H54 (cell line): Measurements from ENCODE around the gene DYNLT3.

Experiments used
- DNase-seq: peaks from one replicate; pipeline ENCODE4 v3.0.0; 2011; ENCODE audit warnings: low spot score, mixed read lengths; ENCODE audit not compliant: insufficient read length
- FAIRE-seq: peaks from 3 replicates; lab custom pipeline; 2011; peaks lifted over from hg19 to GRCh38; lab: Jason Lieb, UNC
- POLR2A ChIP-seq: IDR thresholded peaks from 2 replicates; pipeline ENCODE4 v1.6.1; 2011; ENCODE audit warnings: low read depth, mild to moderate bottlenecking, low read length

DYNLT3 gene

DNA sequence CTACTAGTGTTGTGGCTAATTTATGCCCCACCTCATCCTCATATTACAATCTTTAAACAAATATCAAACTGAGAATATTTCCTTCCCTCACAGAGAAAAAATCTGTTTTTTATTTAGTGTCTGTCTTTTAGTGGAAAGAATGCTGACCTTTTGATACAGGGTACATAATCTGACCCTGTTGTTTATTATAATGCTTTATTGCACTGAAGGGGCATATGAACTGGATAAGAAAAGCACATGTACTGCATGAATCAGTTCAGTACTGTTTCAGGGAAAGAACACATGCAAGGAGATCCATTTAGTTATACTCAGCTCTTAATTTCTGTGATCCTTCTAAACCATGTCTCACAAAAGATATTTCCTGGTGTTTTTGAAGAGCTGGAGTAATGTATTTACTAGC is 15.5 kb upstream of the DYNLT3 start:
- no peak for TF ChIP-seq POLR2A
- FAIRE-seq: no peak
- DNase-seq: no peak

DNA sequence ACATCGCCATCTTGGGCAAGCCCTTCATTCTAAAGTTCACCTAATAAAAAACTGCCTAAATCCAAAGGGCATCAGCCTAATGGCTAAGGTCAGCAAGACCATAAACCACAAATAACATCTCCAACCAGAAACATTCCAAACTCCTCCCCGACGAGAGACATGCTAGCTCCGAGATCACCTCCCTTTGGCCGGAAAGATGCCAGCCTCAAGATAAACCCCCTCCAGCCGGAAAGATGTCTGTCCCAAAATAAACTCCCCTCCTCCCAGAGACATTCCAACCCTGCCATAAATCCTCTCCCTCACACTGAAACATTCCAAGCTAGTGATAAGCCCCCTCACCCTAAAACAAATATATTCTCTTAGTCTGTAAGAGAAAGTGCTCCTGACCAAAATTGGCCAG is 13.3 kb upstream of the DYNLT3 start:
- FAIRE-seq: no peak
- TF ChIP-seq POLR2A: no peak
- DNase-seq: no peak

GRCh38 chrX:37854748-37855147 is 7.4 kb upstream of the DYNLT3 start:
- no peak for FAIRE-seq
- DNase-seq: no peak
- TF ChIP-seq POLR2A: no peak

GRCh38 chrX:37854148-37854547 is 6.8 kb upstream of the DYNLT3 start:
- TF ChIP-seq POLR2A: no peak
- FAIRE-seq: no peak
- DNase-seq: no peak

DNA sequence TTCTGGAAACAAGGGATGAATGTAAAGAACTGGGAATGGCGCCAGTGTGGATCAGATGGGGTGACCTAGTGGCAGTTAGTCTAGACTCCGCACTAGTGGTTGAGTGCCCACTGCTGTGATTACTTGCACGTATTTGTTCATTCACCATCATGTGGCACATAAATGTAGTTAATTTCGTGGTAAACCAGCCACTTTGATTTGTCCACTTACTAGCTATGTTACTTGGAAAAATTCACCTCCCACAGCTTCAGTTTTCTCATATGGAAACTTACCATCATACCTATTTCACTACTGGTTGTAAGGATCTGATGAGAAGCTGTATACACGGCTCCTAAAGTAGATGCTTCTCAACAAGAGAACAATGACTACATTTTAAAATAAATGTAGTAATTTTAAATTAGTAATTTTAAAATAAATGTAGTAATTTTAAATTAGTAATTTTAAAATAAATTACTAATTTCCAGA is 394 bp upstream of the DYNLT3 start:
- DNase-seq (no peak), FAIRE-seq (no peak)
- no peak for TF ChIP-seq POLR2A

- TF ChIP-seq POLR2A: no peak
- DNase-seq (no peak), FAIRE-seq (no peak)
Measured at GRCh38 chrX:37846558-37846933, 825 bp downstream of the DYNLT3 start.

- no peak for FAIRE-seq
- no peak for TF ChIP-seq POLR2A
- no peak for DNase-seq
Measured at GRCh38 chrX:37846141-37846540, 1.2 kb downstream of the DYNLT3 start.

DNA sequence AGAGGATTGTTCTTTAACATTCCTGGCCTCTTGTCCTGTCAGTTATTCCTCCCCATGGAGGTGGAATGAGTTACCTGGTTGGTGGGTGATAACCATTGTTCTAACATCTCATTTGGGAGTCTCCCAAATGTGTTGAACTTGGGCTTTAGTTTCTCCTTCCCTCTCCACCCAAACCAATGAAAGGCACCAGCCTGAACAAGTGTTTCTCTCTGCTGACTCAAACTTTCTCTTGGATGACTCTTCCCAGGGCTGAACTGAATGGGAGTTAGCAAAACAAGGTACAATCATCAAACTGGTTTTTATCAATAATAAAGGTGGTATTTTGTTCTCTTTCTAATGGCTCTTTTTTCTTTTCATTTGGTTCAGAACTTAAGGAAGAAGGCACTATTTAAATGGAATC is 2.7 kb downstream of the DYNLT3 start:
- no peak for FAIRE-seq
- TF ChIP-seq POLR2A: no peak
- no peak for DNase-seq

DNA sequence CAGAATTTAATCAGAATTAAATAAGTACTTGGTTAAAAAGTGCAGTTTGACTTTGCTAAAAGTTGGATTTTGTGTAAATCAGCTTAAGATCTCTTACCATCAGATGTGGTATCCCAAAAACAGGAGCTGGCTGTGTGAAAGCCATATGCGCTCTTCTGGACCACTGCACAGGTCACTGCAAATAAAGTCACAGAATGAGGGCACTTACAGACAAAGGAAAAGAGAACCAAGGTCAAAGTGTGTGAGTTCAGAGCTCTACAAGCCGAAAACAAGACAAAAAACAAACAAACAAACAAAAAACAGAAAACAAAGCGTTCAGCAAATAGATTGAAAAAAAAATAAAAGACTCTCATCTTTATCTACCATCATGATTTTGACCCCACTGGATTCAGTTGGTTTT is 6.4 kb downstream of the DYNLT3 start:
- no peak for FAIRE-seq
- no peak for DNase-seq
- no peak for TF ChIP-seq POLR2A

GRCh38 chrX:37834937-37835336 is 12.4 kb downstream of the DYNLT3 start:
- FAIRE-seq (no peak), DNase-seq (no peak)
- TF ChIP-seq POLR2A: no peak

DNA sequence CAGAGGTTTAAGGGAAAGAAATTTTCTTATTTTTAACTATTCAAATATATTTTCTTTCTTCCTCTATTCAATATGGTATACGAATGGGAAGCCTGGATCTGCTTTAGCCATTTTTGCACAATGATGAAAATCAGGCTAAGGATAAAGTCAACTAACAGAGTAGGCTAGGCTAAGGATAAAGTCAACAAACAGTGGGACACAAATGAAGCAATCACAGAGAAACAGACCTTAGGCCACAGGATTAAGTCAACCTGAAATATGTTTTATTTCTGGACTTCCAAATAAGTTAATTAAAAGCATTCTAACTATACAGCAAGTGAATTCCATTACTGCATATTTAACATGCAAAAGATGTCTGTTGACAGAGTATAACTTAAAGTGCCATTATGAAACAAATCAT is 17.0 kb downstream of the DYNLT3 start:
- TF ChIP-seq POLR2A: no peak
- no peak for FAIRE-seq
- no peak for DNase-seq

- FAIRE-seq: no peak
- DNase-seq: no peak
- no peak for TF ChIP-seq POLR2A
Measured at GRCh38 chrX:37829721-37830120, 17.6 kb downstream of the DYNLT3 start.

GRCh38 chrX:37825215-37825842 is 22.0 kb downstream of the DYNLT3 start:
- FAIRE-seq: no peak
- DNase-seq: no peak
- TF ChIP-seq POLR2A: no peak

GRCh38 chrX:37824491-37825214 is 22.7 kb downstream of the DYNLT3 start:
- no peak for FAIRE-seq
- no peak for TF ChIP-seq POLR2A
- no peak for DNase-seq

GRCh38 chrX:37820646-37821045 is 26.7 kb downstream of the DYNLT3 start:
- FAIRE-seq (no peak), DNase-seq (no peak)
- TF ChIP-seq POLR2A: no peak
